GM13976 (cell line): ENCODE results near the gene SYNCRIP.
"Not testable (repeated sequence)": the region's sequence is repeated elsewhere in the genome, so short reads cannot be mapped to it uniquely, and the experiment has no call there.

Source experiments
- DNase-seq: peaks from one replicate; pipeline ENCODE4 v3.0.0; 2012; ENCODE audit warnings: low spot score
- in situ Hi-C: fragments of 300-500 bp; cut with MboI; formaldehyde crosslinking; loops from one replicate; pipeline ENCODE4 v1.12.0; 2022; ENCODE audit warnings: low sequenced_read_pairs, mixed read lengths, inconsistent platforms; ENCODE audit not compliant: unreplicated experiment
- TF ChIP-seq, protein P1 (sequence below): IDR thresholded peaks from 2 replicates; pipeline ENCODE4 v1.5.1; 2012; ENCODE audit warnings: borderline replicate concordance, mild to moderate bottlenecking; ENCODE audit not compliant: insufficient read depth; ENCODE audit errors: extremely low read depth, missing control alignments, control extremely low read depth

SYNCRIP gene

DNA sequence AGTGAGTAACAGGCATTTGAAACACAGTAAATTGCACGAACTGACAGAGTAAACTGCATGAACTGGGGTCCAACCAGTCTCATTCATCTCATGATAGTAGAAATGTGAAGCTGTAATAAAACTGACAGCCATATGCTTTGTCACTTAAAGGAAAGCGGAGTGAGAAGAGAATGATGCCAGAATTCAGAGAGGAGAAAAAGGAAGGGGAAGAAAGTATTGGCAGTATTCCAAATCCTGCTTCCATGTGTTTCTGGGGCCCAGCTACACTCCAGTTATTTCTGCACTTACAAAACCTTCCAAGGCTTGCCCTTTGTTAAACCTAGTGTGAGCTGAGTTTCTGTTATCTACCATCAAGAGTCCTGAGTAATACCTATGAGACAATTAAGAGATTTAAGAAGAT, 66.2 kb downstream of the SYNCRIP start:
- TF ChIP-seq, protein P1, sequence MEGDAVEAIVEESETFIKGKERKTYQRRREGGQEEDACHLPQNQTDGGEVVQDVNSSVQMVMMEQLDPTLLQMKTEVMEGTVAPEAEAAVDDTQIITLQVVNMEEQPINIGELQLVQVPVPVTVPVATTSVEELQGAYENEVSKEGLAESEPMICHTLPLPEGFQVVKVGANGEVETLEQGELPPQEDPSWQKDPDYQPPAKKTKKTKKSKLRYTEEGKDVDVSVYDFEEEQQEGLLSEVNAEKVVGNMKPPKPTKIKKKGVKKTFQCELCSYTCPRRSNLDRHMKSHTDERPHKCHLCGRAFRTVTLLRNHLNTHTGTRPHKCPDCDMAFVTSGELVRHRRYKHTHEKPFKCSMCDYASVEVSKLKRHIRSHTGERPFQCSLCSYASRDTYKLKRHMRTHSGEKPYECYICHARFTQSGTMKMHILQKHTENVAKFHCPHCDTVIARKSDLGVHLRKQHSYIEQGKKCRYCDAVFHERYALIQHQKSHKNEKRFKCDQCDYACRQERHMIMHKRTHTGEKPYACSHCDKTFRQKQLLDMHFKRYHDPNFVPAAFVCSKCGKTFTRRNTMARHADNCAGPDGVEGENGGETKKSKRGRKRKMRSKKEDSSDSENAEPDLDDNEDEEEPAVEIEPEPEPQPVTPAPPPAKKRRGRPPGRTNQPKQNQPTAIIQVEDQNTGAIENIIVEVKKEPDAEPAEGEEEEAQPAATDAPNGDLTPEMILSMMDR, result no peak
- no peak for DNase-seq
- in situ Hi-C loops, result no loop called here

GRCh38 chr6:85574932-85575598, 67.6 kb downstream of the SYNCRIP start:
- no peak for DNase-seq
- in situ Hi-C loops, result no loop called here

GRCh38 chr6:85569323-85569722, 73.4 kb downstream of the SYNCRIP start:
- TF ChIP-seq, protein P1, result no peak
- no peak for DNase-seq
- in situ Hi-C loops, result no loop called here

More at GRCh38 chr6:85574932-85575598, 67.6 kb downstream of the SYNCRIP start:
- TF ChIP-seq, protein P1, result no peak

- TF ChIP-seq, protein P1, result no peak
- no peak for DNase-seq
- in situ Hi-C loops, result no loop called here
Observed at GRCh38 chr6:85568411-85568810, 74.3 kb downstream of the SYNCRIP start.

- in situ Hi-C loops, result no loop called here
- TF ChIP-seq, protein P1, result no peak
- DNase-seq, result no peak
Observed at GRCh38 chr6:85565736-85566135, 77.0 kb downstream of the SYNCRIP start.

DNA sequence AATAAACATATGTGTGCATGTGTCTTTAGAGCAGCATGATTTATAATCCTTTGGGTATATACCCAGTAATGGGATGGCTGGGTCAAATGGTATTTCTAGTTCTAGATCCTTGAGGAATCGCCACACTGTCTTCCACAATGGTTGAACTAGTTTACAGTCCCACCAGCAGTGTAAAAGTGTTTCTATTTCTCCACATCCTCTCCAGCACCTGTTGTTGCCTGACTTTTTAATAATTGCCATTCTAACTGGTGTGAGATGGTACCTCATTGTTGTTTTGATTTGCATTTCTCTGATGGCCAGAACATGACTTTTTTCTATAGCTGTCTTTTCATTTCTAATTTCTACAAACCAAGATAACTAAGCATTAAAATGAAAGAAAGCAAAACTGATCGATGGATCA, 78.5 kb downstream of the SYNCRIP start:
- in situ Hi-C loops, DNase-seq: not testable (repeated sequence)
